Dermis lymphatic vessel endothelial cell (primary cell): ENCODE results near the gene ANKRD18A. TPM values are rescaled to one million over a fixed set of nuclear protein-coding genes. Genes with fewer than 3 reads are reported as not detected.

Experiments
- total RNA-seq: library from RNA; depleted of rRNA; stranded (reverse); fragments of >200 nt; gene quantifications from 2 replicates; pipeline ENCODE4 v1.2.1, GENCODE V29; 2014

The ANKRD18A gene
- not detected in 2 replicates for total RNA-seq

GRCh38 chr9:38620483-38621433 lies at the start of gene ANKRD18A:
ANKRD18A (minus strand) TSS chr9:38620596; CDS start chr9:38620285, 311 bp downstream.

Other genes with a start within 250 kb of the ANKRD18A start
- 5.4 and 9.5 TPM in 2 replicates for gene ALDH1B1, start 227.9 kb downstream of the ANKRD18A start, total RNA-seq
- not detected in 2 replicates for gene IGFBPL1, start 196.1 kb downstream of the ANKRD18A start, total RNA-seq
- gene FAM240B, start 99.5 kb upstream of the ANKRD18A start, total RNA-seq: not detected in 2 replicates